HepG2 (cell line): ENCODE measurements around the gene SLC43A1. TPM values are rescaled to one million over a fixed set of nuclear protein-coding genes. Genes with fewer than 3 reads are reported as not detected.

ENCODE experiments used
- AKNA ChIP-seq: sonication (generic); formaldehyde crosslinking; IDR thresholded peaks from 2 replicates; pipeline ENCODE4 v1.4.0; 2020; ENCODE audit warnings: missing genetic modification reagents, borderline replicate concordance
- DMAP1 ChIP-seq: IDR thresholded peaks from 2 replicates; pipeline ENCODE4 v1.6.1; 2016
- DZIP1 ChIP-seq: sonication (generic); formaldehyde crosslinking; IDR thresholded peaks from 2 replicates; pipeline ENCODE4 v1.5.0; 2020; ENCODE audit warnings: mild to moderate bottlenecking, missing genetic modification reagents
- FOXA3 ChIP-seq: IDR thresholded peaks from 2 replicates; pipeline ENCODE4 v1.6.1; 2016; ENCODE audit warnings: missing genetic modification reagents, missing compliant biosample characterization
- KDM6A ChIP-seq: IDR thresholded peaks from 2 replicates; pipeline ENCODE4 v1.6.1; 2016; ENCODE audit warnings: low read depth
- MAFG ChIP-seq: sonication (generic); formaldehyde crosslinking; IDR thresholded peaks from 2 replicates; pipeline ENCODE4 v1.5.1; 2020; ENCODE audit warnings: mild to moderate bottlenecking, missing genetic modification reagents
- MYC ChIP-seq: sonication (generic); formaldehyde crosslinking; IDR thresholded peaks from 2 replicates; pipeline ENCODE4 v1.9.0; 2021; ENCODE audit warnings: missing genetic modification reagents, borderline replicate concordance
- REL ChIP-seq: sonication (generic); formaldehyde crosslinking; conservative IDR thresholded peaks from 2 replicates; pipeline ENCODE4 v1.8.0; 2022; ENCODE audit warnings: mild to moderate bottlenecking, missing genetic modification reagents, moderate library complexity
- REXO4 ChIP-seq: sonication (generic); formaldehyde crosslinking; IDR thresholded peaks from 2 replicates; pipeline ENCODE4 v1.8.0; 2022; ENCODE audit warnings: missing genetic modification reagents, mild to moderate bottlenecking, borderline replicate concordance
- ZNF10 ChIP-seq: sonication (generic); formaldehyde crosslinking; IDR thresholded peaks from 2 replicates; pipeline ENCODE4 v1.4.0; 2020; ENCODE audit warnings: mild to moderate bottlenecking, low read depth, missing genetic modification reagents, borderline replicate concordance
- ZNF12 ChIP-seq: sonication (generic); formaldehyde crosslinking; IDR thresholded peaks from 2 replicates; pipeline ENCODE4 v1.5.0; 2020; ENCODE audit warnings: missing genetic modification reagents
- ZNF274 ChIP-seq: sonication (generic); formaldehyde crosslinking; IDR thresholded peaks from 2 replicates; pipeline ENCODE4 v1.5.1; 2020; ENCODE audit warnings: mild to moderate bottlenecking, missing genetic modification reagents
- ZNF296 ChIP-seq: sonication (generic); formaldehyde crosslinking; conservative IDR thresholded peaks from 2 replicates; pipeline ENCODE4 v1.5.0; 2020; ENCODE audit warnings: mild to moderate bottlenecking, missing genetic modification reagents
- ZNF530 ChIP-seq: sonication (generic); formaldehyde crosslinking; IDR thresholded peaks from 2 replicates; pipeline ENCODE4 v1.5.0; 2020; ENCODE audit warnings: low read depth, mild to moderate bottlenecking, missing genetic modification reagents
- ZNF781 ChIP-seq: sonication (generic); formaldehyde crosslinking; IDR thresholded peaks from 2 replicates; pipeline ENCODE4 v1.5.1; 2020; ENCODE audit warnings: borderline replicate concordance, mild to moderate bottlenecking, missing genetic modification reagents; ENCODE audit errors: not compliant biosample characterization
- ZNF788 ChIP-seq: sonication (generic); formaldehyde crosslinking; IDR thresholded peaks from 2 replicates; pipeline ENCODE4 v1.5.0; 2020; ENCODE audit warnings: mild to moderate bottlenecking, missing genetic modification reagents, borderline replicate concordance
- ZXDC ChIP-seq: sonication (generic); formaldehyde crosslinking; IDR thresholded peaks from 2 replicates; pipeline ENCODE4 v1.5.0; 2020; ENCODE audit warnings: mild to moderate bottlenecking, missing genetic modification reagents
- polyA plus RNA-seq, 8 experiments: library from polyadenylated mRNA; depleted of rRNA in 3 of 8; stranded (reverse) in 7 of 8; unstranded in 1 of 8; fragments of >200 nt; fragmentation: Illumina TruSeq in 4 of 8; extraction: Trizol in 4 of 8; gene quantifications; 2 replicates each; pipeline versions ENCODE4 v1.2.1 to v1.2.3, GENCODE V29; 2011 to 2016; ENCODE audit warnings: low read depth in 4 of 8, missing spikeins in 1 of 8, mixed read lengths in 1 of 8; ENCODE audit not compliant: insufficient read depth in 1 of 8
- total RNA-seq, 5 experiments: library from RNA; depleted of rRNA; stranded (reverse); fragments of >200 nt; fragmentation: Illumina TruSeq; extraction: Trizol; gene quantifications; 2 replicates each; pipeline ENCODE4 v1.2.3, GENCODE V29; 2016; ENCODE audit warnings: low read depth in 1 of 5

The SLC43A1 gene
- total and polyA plus RNA-seq, 2 of the 13 experiments (the other 11 are each of a cell fraction or from before 2014, with no cell fraction given) = 72.3 to 87.6 TPM

- TF ChIP-seq ZXDC (CRISPR knock-in tag) = no peak
- TF ChIP-seq MAFG (CRISPR knock-in tag) = no peak
- peak; percentile 93 for TF ChIP-seq FOXA3 (CRISPR knock-in tag)
- TF ChIP-seq DZIP1 (CRISPR knock-in tag) = no peak
- TF ChIP-seq ZNF12 (CRISPR knock-in tag) = peak; percentile 83
- TF ChIP-seq ZNF274 (CRISPR knock-in tag) = no peak
- TF ChIP-seq DMAP1 = no peak
- TF ChIP-seq REXO4 (CRISPR knock-in tag) = no peak
- no peak for TF ChIP-seq AKNA (CRISPR knock-in tag)
- TF ChIP-seq ZNF788 = no peak
- TF ChIP-seq ZNF10 (CRISPR knock-in tag) = no peak
- TF ChIP-seq ZNF781 (CRISPR knock-in tag) = no peak
- TF ChIP-seq REL (CRISPR knock-in tag) = no peak
- no peak for TF ChIP-seq MYC (CRISPR knock-in tag)
- no peak for TF ChIP-seq ZNF296
- TF ChIP-seq KDM6A (CRISPR knock-in tag) = no peak
- no peak for TF ChIP-seq ZNF530 (CRISPR knock-in tag)
Measured at GRCh38 chr11:57434640-57435546, 80.6 kb downstream of the SLC43A1 start (continued).
